COLO829 (cell line): ENCODE data around the gene NSUN2.

Source experiments
- DNase-seq: peaks from one replicate; pipeline ENCODE4 v3.0.0; 2012; ENCODE audit warnings: low spot score

Gene NSUN2

DNA sequence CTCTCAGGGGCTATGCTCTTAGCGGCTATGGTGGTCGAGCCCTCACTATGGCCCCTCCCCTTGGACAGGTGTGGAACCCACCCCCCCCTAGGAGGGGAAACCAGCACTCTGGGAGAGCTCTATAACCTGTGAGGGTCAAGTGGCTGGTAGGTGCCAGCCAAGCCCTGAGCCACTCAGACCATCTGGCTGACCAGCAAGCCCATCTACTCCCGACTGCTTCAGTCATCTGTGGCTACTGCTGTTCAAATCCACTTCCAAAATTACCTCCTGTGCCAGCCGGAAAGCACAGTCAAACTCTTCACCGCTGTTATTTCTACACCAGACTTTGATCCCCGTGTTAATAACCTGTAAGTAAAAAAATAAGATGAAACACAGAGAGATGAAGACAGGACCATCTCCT is 28.5 kb downstream of the NSUN2 start:
- no peak for DNase-seq

DNA sequence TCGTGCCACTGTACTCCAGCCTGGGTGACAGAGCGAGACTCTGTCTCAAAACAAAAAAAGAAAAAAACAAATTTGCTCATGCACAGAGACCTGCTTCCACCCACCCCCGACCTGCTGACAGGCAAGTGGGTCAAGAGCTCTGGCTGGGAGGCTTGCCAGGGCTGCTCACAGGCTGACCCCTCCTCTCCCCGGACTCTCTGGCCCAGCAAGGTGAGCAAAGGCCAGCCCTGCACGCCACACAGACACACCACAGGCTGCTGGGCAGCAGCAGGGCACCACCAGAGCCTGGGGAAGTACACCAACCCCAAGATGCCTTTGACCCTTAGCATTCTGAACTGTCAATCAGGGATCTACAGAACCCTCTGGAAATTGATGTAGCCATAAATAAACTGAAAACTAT is 29.2 kb downstream of the NSUN2 start:
- no peak for DNase-seq

DNA sequence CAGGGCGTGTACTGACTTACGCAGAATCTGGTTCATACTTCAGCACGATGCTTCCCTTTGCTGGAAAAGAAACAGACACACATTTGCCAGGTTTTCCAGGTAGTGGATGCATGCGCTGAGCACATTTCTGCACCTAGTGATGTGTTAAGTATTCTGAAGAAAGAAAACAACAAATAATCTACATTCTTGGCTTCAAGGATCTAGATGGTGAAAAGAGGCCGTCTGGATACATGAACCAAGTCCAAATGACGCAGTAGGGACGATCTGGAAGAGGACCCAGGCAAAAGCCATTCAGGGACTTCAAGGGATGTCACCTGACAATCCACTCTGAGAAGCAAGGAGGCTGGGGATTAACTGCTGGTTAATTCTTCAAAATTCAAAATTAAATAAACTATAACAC is 30.4 kb downstream of the NSUN2 start:
- no peak for DNase-seq

DNA sequence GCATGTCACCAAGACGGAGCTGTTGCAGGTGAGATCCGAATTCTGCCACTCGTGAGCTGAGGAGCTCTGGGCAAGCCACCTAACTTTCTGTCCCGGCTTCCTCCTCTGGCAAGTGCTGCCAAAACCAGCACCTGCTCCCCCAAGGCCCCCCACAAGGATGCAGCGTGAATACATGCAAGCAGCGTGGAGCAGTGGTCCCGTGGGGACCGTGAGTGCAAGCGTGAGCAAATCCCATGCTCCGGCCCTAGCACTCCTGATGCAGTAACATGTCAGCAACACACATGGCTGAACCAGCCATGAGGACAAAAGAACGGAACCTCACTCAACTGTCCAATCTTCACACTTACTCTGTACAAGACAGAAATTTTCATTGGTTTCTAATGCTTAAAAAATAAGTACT is 31.0 kb downstream of the NSUN2 start:
- DNase-seq, result no peak

DNA sequence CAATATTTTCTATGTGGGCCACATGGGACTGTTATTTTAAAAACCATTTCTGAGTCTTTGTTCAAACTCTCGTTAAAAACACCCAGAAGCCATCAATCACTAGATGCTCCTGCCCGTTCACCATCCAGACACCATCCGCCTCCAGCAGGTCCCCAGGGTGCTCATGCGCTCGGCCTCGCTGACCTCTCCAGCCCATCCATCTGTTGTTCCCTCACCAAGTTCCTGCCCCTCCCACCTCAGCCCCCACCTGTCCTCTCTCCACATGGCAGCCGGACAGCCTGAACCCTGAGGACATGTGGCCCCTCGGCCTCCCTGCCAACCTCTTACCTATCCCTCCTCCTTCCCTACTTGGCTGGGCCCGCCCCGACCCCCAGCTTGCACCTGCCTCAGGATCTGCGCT is 31.6 kb downstream of the NSUN2 start:
- no peak for DNase-seq

DNA sequence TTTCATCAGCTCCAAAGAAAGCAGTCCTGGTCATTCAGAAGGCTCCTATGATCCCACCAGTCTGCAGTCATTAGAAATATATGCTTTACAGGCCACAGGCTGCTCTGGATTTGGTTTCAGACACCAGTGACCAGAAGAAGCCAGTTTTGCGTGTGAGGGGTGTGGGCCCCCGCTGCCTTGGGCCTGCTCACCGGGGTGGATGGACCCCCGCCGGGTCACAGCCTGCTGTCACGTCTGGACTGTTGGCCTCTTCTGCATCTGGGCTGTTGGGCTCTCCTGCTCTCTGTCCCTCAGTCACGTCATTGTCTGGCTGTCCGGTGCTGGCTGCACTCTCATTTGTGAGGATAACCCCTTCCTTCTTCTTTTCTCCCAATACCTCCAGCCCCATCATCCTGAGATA is 33.1 kb downstream of the NSUN2 start:
- DNase-seq, result no peak

DNA sequence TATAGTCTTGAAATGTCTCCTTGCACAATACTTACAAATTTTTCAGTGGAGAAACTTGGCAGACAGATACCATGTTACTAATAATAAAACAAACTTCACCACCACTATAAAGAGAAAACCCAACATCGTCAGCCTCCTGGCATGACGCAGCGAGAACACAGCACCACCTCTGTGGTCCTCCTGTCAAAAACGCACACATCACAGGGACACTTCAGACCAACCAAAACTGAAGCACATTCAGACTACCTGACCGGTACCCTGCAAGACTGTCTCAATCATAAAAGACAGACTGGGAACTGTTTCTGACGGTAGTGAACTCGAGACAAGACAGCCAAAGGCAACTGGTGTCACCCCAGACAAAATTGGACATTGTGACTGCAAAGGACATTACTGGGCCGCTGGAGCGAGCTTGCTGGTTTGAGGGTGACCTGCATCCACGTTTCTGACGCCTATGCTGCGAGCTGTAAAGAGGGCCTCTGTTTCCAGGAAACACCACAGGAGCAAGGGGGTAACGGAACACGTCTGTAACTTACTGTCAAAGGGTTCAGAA is 34.4 kb downstream of the NSUN2 start:
- no peak for DNase-seq

DNA sequence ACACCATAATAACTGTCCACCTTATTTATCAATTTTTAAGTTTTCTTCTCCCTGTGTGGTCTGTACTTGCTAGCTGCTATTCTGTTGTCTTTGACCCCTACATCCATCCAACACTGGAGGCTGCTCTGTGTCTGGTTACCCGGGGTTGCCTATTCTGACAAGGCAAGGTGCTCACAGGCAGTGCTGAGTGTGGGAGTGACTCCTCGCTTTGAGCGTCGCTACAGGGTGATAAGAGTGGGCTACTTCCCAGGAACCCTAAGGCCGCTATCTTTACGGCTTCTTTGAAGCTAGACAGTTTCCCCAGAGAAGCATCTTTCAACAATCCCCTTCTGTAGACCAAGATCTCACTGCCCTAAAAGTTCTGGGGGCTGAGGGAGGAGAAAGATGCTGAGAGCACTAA is 35.3 kb downstream of the NSUN2 start:
- no peak for DNase-seq

DNA sequence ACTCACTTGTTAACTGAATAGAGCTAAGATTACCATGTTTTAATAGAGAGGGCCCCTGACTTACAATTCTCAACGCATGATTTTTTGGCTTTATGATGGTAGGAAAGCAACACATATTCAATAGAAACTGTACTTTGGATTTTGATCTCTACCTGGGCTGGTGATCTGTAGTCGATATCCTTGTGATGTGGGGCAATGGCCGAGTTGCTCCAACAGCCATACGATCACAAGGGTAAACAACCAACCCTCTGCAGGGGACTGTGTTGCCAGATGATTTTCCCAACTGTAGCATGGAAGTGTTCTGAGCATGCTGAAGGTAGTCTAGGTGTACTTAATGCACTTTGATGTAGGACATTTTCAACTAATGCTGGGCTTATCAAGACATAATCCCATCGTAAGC is 36.5 kb downstream of the NSUN2 start:
- no peak for DNase-seq

DNA sequence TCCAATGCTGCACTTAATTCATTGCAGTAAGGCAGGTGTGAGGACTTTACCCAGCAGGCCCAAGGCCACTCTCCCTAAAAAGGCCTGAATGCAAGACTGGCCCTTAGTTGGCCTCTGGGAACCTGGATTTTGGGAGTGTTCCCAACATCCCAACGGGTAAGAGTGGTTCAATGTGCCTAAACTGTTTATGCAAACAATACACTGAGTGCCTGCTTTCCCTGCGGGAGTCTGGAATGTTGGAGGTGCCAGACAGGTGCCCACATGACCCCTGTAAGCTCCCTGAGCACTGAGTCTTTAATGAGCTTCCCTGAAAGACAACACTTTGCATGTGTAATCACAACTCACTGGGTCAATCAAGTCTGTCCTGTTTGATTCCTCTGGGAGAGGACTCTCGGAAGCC is 37.4 kb downstream of the NSUN2 start:
- no peak for DNase-seq

DNA sequence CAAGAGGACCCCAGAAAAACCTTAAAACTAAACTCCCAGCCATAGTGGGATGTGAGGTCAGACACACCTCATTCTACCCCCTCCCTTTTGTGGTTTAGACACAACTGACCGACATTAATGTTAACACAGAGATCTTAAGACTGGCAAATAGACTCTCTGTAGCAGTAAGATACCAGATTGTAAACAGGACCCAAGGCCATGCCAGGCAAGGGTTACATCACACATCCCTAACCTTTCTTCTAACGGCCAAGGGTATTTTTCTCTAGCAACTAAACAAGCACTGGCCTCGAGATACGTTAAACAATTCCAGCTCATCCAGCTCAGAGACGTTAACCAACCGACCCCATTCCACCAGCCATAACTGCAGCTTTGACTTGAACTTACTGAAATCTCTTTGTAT is 38.8 kb downstream of the NSUN2 start:
- no peak for DNase-seq

DNA sequence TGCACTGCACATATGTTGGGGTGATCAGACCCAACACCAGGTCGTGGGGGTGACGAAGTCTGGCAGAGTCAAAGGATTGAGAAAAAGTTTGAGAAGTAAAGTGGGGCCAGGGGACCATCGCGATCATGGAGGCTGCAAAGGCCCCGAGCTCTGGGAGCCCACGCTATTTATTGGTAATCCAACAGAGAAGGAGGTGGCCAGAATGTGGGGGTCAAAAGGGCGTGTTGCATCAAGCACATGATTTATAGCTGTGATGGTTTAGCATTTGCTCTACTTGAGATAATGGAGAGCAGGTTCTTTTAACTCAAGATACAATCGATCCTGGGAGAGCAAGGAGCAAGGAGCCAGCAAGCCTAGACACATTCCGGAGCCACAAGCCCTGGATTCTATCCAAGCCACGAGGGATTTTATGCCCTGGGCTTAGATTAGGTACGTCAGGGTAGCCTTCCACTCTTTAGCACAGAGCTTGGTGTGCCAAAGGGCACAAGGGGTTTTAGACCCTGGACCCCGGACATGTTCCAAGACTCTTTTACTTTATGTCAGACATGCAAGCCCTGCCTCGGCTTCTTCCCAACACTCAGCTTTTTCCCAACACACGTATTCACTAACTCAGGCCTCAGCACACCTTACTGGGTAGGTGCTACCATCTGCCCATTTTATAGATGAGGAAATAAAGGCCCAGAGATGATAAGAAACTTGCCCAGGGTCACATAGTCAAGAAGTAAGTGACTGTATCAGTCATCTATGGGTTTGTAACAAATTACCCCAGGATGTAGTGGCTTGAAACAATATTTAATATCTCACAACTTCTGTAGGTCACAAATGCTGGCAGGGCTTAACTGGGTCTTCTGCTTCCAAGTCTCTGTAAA is 39.5 kb downstream of the NSUN2 start:
- no peak for DNase-seq

DNA sequence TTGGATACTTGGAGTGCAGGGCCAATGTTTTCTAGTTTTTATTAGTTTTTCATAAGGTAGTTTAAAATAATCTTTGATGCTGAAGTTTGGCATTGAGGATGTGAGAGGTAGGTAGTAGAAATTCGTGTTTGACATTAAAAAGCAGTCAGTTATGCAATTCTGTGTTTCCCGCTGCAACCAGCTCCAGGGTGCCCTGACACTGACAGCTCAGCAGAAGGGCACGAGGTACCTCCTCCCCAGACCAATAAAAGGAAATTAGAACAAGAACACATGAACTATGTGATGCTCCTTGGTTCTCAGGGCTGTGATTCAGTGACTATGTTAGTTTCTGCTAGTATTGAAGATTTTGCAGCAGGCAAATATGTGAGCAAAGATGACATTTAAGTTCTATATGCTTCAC is 40.2 kb downstream of the NSUN2 start:
- DNase-seq, result no peak

DNA sequence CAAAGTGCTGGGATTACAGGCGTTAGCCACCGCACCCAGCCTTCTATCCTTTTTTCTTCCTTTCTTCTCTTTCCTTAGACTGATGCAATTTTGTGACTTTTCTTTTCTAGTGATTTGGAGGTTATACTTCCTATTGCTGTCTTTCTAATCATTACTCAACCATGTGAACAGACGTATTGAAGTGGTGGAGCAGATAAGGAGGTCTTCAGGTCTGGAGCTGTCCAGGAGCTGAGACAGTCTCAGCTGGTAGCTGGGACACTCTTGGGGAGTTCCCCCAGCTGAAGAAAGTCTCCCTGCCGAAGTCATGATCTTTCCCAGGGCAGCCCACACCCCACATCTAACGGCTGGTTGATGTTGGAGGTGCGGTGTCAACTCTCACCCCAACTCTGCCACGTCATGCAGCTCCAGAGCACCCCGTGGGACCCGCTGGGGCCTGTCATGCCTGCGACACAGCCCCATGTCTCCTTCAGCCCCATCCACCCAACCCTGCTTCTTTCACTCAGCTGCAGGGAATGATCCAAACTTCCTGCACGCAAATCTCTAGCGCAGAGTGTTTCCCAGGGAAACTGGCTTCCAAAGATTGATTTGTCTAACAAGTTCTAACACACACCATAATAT is 41.1 kb downstream of the NSUN2 start:
- no peak for DNase-seq

DNA sequence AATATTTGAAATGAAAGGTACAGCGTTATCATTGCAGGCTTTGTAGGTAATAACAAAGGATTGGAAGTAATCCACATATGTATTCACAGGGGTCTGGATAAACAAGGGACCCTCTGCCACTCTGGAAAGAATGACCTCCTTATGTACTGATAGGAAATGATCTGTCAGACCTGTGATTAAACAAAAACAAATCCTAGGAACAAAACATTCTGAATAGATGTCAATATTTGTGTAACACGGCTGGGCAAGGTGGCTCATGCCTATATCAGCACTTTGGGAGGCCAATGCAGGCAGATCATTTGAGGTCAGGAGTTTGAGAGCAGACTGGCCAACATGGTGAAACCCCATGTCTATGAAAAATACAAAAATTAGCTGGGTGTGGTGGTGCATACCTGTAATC is 42.3 kb downstream of the NSUN2 start:
- no peak for DNase-seq

DNA sequence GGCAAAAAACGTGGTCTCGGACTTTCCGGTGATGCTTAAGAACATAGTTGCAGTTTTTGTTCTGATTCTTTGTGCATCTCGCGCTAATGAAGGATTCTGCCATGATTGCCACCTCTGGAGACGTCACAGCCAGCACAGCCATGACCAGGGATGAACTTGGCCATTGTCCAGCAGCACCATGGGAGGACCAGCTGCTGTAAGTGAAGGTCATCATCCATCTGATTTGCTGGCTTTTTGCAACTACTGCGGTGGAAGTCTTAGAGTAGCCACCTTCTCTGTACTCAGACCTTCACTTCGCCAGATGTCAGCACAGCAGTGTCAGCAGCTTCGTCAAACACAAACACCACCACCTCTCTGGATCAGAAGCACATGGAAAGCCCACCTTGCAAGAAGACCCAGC is 45.7 kb downstream of the NSUN2 start:
- DNase-seq, result no peak

DNA sequence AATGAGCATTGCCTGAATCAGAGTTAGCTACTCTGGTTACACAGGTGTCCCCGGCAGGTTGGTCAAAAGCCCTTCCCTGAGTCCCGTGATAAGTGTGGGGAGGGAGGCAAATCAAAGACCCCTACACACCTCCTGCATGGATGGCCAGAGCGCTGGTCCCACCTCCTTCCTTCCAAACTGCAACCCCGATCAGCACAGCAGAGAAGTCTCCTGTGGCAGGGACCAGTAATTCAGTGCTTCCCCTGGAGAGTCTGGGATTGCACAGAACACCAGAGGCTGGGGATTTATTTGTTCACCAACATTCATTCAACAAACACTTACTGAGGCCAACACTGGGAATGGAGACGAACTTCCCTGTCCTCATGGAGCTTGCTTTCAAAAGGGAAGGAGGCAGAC is 46.2 kb downstream of the NSUN2 start:
- DNase-seq, result no peak

DNA sequence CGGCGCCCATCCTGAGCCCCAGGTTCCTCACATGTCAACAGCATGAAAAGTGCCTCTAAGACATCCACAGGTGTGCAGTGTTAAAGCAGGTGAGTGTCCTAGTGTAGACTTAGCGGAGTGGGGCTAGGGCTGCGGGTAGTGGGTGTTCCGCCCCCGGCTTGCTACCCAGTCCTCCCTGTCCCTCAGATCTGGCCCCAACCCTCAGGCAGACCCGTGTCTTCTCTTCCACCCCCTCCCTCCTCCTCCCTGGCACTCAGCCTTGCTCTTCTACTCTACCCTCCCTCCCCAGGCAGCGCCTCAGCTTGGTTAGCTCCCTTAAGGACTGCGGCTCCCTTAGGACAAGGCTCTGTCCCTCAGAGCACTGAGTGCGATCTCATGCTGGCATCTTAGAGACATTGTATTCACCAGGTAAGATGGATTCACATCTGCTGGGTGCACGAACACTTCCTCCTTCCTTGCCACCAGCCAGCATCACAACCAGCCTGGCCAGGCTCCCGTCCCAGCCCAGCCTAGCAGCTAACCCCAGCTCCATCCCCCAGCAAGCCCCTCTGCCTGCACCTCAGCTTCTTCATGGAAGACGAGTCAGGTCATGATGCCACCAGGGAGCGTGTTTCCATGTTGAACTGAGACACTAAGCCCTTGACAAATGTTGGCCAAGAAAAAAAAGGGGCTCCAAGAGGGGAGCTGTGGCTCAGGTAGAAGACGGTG is 46.8 kb downstream of the NSUN2 start:
- no peak for DNase-seq

DNA sequence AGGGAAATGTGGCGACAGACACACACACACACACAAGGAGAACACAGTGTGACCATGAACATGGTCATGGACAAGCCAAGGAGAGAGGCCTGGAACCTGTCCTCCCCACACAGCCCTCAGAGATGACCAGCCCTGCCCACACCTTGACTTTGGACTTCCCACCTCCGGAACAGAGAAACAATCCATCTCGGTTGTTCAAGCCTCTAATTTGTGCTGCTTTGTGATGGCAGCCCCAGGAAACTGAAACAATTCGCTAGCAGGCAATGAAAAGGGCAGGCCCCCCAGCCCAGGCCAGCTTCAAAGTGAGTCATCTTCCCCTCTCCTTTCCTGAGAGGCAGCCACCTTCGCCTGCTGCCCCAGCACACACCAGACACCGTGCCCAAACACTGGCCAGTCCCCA is 47.7 kb downstream of the NSUN2 start:
- DNase-seq, result no peak

DNA sequence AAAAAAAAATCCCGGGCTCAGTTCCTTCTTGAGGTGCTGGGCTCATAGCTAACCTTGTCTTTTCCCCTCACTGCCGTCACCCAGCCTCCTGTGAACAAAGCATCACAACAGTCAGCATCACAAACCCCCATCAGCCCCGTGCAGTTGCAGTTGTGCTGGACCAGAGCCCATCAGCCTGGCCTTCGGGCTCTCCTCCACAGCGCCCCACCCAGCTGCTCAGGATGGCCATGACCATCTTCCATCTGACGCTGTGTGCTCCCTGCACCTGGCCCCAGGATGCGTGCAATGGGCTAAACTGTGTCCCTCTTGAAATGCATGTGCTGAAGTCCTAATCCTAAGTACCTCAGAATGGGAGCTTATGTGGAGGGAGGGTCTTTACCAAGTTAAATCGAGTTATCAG is 48.1 kb downstream of the NSUN2 start:
- DNase-seq, result no peak

DNA sequence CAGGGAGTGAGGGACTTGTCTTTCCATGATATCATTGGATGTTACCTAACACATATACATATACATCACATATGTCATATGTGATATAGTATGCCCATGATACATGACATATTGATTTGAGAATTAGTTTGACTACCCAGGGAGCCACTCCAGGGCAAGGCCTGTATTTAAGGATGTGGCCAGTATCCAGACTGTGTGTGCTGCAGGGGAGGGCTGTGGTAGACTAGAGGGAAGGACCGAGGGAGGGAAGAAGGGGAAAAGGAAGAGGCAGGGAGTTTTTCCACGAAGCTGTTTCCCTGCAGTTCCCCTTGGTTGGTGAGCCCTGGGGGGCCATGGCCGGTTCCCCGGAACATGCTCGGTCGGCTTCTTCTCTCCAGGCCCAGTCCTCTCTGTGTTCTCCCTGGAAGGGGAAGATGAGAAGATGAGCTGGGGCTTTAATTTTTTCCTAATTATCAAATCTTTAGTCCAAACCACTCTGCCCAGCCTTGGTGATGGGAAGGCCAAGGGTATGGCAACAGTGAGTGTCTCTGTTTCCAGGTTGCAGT is 48.7 kb downstream of the NSUN2 start:
- no peak for DNase-seq

DNA sequence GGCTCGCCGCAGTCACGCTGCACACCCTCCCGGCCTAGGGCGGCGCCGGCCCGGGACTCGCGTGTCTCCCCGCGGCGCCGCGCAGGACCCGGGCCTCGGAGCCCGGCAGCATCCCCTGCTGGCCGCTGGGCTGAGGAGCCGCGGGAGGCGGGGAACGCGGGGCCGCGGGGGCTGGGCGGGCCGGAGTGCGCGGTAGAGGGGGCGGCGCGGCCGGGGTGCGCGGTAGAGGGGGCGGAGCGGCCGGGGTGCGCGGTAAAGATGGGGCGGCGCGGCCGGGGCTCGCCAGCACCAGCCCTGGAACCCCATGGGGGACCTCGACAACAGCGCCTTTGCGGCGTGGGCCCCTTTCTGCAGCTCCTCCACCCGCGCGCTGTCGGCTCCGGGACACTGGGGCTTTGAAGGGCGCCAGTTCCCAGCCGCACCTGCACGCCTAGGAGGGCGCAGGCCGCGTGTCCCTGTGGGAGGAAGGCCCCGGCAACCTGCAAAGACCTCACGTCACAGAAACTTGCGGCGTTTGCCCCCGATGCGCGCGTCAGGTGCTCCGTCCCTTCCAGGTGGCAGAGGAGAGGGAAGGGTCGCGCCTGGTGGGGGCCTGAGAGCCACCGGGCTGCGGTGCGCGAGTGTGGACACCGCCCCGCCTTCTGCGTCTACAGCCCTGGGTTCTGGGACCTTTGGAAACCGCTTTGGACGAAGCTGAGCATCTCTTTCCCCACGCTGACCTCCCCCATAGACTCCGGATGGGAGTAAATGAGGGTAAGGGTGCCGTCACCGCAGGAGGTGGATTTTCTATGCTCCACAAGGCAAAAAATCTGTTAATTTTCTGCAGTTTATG is 49.6 kb downstream of the NSUN2 start:
- DNase-seq, result no peak
